Endothelial cell of umbilical vein (primary cell): ENCODE results near the gene VAV2. TPM values are rescaled to one million over a fixed set of nuclear protein-coding genes. Genes with fewer than 3 reads are reported as not detected.

Experiments used
- BruUV-seq: library from RNA; stranded (reverse); fragments of 400-500 nt; replicated peaks from 2 replicates; lab custom pipeline; 2021; lab: Mats Ljungman, UMichigan
- CTCF ChIA-PET: fragments of 300-600, 350-600 bp; sonication (Branson Sonifier 250); formaldehyde crosslinking; loops from one replicate; lab custom pipeline; 2021; ENCODE audit warnings: antibody characterized with exemption, inconsistent platforms; lab: Charles Lee
- POLR2A ChIA-PET: fragments of 300-600, 350-600 bp; sonication (Branson Sonifier 250); formaldehyde crosslinking; loops from one replicate; lab custom pipeline; 2021; ENCODE audit warnings: antibody characterized with exemption, inconsistent platforms; lab: Charles Lee
- DNase-seq: peaks from one replicate; pipeline ENCODE4 v3.0.0-alpha.2; 2011; ENCODE audit warnings: low read depth, low spot score
- FAIRE-seq: peaks from 2 replicates; lab custom pipeline; 2011; peaks lifted over from hg19 to GRCh38; lab: Jason Lieb, UNC
- H2AFZ ChIP-seq: 2 replicates; pipeline ENCODE4 v1.6.0; 2012; ENCODE audit warnings: low read depth, low read length, control low read depth, inconsistent platforms
- H3K27ac ChIP-seq: 2 replicates; pipeline ENCODE4 v1.5.1; 2011; ENCODE audit warnings: low read depth, mild to moderate bottlenecking, control low read depth, low read length, moderate library complexity; ENCODE audit not compliant: insufficient read depth
- H3K27me3 ChIP-seq, 2 experiments: 2 replicates each; pipeline versions ENCODE4 v1.6.0 to v1.6.1; 2011; ENCODE audit warnings: low read length in 2 of 2, mixed read lengths in 1 of 2; ENCODE audit not compliant: control insufficient read depth in 2 of 2, insufficient read depth in 2 of 2
- H3K36me3 ChIP-seq, 2 experiments: 2 replicates in 1 of 2; 3 replicates in 1 of 2; pipeline ENCODE4 v1.5.1; 2011; ENCODE audit warnings: low read length in 2 of 2, mild to moderate bottlenecking in 1 of 2, moderate library complexity in 1 of 2; ENCODE audit not compliant: control insufficient read depth in 2 of 2, insufficient read depth in 2 of 2; ENCODE audit errors: extremely low read depth in 1 of 2
- H3K4me1 ChIP-seq: 3 replicates; pipeline ENCODE4 v1.5.1; 2011; ENCODE audit warnings: mild to moderate bottlenecking, low read length; ENCODE audit not compliant: control insufficient read depth, insufficient read depth; ENCODE audit errors: extremely low read depth
- H3K4me2 ChIP-seq: 2 replicates; pipeline ENCODE4 v1.6.1; 2011; ENCODE audit warnings: low read length, control low read depth, mixed read lengths; ENCODE audit not compliant: insufficient read depth
- H3K4me3 ChIP-seq, 3 experiments: fragments of 200-600 bp in 1 of 3; sonication (generic), shearing (Covaris generic) in 1 of 3; replicated peaks in 1 of 3; 2 replicates each; pipeline ENCODE4 v1.5.1; 2011 to 2016; ENCODE audit warnings: control low read depth in 3 of 3, low read length in 3 of 3, mild to moderate bottlenecking in 2 of 3, inconsistent platforms in 1 of 3, low read depth in 1 of 3, moderate library complexity in 1 of 3; ENCODE audit not compliant: insufficient read depth in 1 of 3
- H3K79me2 ChIP-seq: 2 replicates; pipeline ENCODE4 v1.6.0; 2012; ENCODE audit warnings: low read length, inconsistent platforms; ENCODE audit not compliant: control insufficient read depth, insufficient read depth
- H3K9ac ChIP-seq: replicated peaks from 2 replicates; pipeline ENCODE3; 2011; ENCODE audit warnings: low read length, control low read depth; ENCODE audit not compliant: insufficient read depth; ENCODE audit errors: extremely low read depth
- H3K9me1 ChIP-seq: replicated peaks from 3 replicates; pipeline ENCODE4 v1.6.0; 2011; ENCODE audit warnings: mild to moderate bottlenecking, low read length; ENCODE audit not compliant: control insufficient read depth, insufficient read depth; ENCODE audit errors: extremely low read depth
- H3K9me3 ChIP-seq: replicated peaks from 2 replicates; pipeline ENCODE4 v1.5.1; 2012; ENCODE audit warnings: low read length, inconsistent platforms; ENCODE audit not compliant: control insufficient read depth, insufficient read depth
- H4K20me1 ChIP-seq: replicated peaks from 2 replicates; pipeline ENCODE3; 2011; ENCODE audit warnings: mild to moderate bottlenecking, low read length; ENCODE audit not compliant: control insufficient read depth, insufficient read depth; ENCODE audit errors: extremely low read depth
- CTCF ChIP-seq, 2 donors: IDR thresholded peaks; 1 replicate in 1 of 2; 2 replicates in 1 of 2; pipeline ENCODE4 v1.5.1; 2011; ENCODE audit warnings: low read length in 2 of 2, mild to moderate bottlenecking in 2 of 2, moderate library complexity in 2 of 2, control low read depth in 1 of 2, inconsistent platforms in 1 of 2, low read depth in 1 of 2; ENCODE audit not compliant: insufficient read depth in 1 of 2; ENCODE audit errors: extremely low read depth in 1 of 2
- EZH2 ChIP-seq: IDR thresholded peaks from 2 replicates; pipeline ENCODE4 v1.6.1; 2012; ENCODE audit warnings: borderline replicate concordance, low read depth, mild to moderate bottlenecking, moderate library complexity, low read length, inconsistent platforms; ENCODE audit not compliant: severe bottlenecking
- FOS ChIP-seq: IDR thresholded peaks from 2 replicates; pipeline ENCODE4 v1.6.1; 2011; ENCODE audit warnings: mild to moderate bottlenecking, low read length, moderate library complexity, borderline replicate concordance; ENCODE audit not compliant: insufficient read depth
- GATA2 ChIP-seq: IDR thresholded peaks from 2 replicates; pipeline ENCODE4 v1.7.0; 2011; ENCODE audit warnings: low read depth, mild to moderate bottlenecking, moderate library complexity, mixed read lengths, low read length; ENCODE audit not compliant: insufficient read length, insufficient read depth
- JUN ChIP-seq: IDR thresholded peaks from 2 replicates; pipeline ENCODE4 v1.6.1; 2011; ENCODE audit warnings: borderline replicate concordance, low read depth; ENCODE audit not compliant: insufficient read length, insufficient read depth
- MYC ChIP-seq: IDR thresholded peaks from one replicate; pipeline ENCODE4 v1.6.1; 2011; ENCODE audit warnings: mild to moderate bottlenecking, low read depth, low read length
- POLR2A ChIP-seq: IDR thresholded peaks from 2 replicates; pipeline ENCODE4 v1.6.1; 2012; ENCODE audit warnings: low read depth, mild to moderate bottlenecking, control low read depth, low read length
- POLR2AphosphoS5 ChIP-seq: IDR thresholded peaks from 2 replicates; pipeline ENCODE4 v1.6.1; 2012; ENCODE audit warnings: low read depth, mild to moderate bottlenecking, control low read depth, low read length, moderate library complexity; ENCODE audit not compliant: insufficient read depth
- dilution Hi-C: fragments of 300-500 bp; cut with MboI; formaldehyde crosslinking; loops from one replicate; pipeline ENCODE4 v1.15.0; 2019; ENCODE audit warnings: low sequenced_read_pairs; ENCODE audit not compliant: extremely low pct_ligation_motif_present
- intact Hi-C: fragments of 100-400 bp; cut with micrococcal nuclease; formaldehyde crosslinking; loops from one replicate; pipeline ENCODE4 v1.10.0; 2022
- polyA plus RNA-seq, 4 experiments: library from polyadenylated mRNA; depleted of rRNA in 3 of 4; stranded (reverse) in 3 of 4; unstranded in 1 of 4; fragments of >200 nt; gene quantifications; 2 replicates each; pipeline versions ENCODE4 v1.2.1 to v1.2.3, GENCODE V29; 2011 to 2012; ENCODE audit warnings: missing spikeins in 1 of 4
- total RNA-seq: library from RNA; stranded (reverse); gene quantifications from 2 replicates; pipeline ENCODE4 v1.2.3, GENCODE V29; 2021
- TF ChIP-seq, protein P1 (sequence below): IDR thresholded peaks from 2 replicates; pipeline ENCODE4 v1.6.1; 2011; ENCODE audit not compliant: insufficient read depth, insufficient read length

The VAV2 gene
- total and polyA plus RNA-seq, 2 donors (not counting 3 experiments of a cell fraction or from before 2014, with no cell fraction given): 10.6 to 30.6 TPM

DNA sequence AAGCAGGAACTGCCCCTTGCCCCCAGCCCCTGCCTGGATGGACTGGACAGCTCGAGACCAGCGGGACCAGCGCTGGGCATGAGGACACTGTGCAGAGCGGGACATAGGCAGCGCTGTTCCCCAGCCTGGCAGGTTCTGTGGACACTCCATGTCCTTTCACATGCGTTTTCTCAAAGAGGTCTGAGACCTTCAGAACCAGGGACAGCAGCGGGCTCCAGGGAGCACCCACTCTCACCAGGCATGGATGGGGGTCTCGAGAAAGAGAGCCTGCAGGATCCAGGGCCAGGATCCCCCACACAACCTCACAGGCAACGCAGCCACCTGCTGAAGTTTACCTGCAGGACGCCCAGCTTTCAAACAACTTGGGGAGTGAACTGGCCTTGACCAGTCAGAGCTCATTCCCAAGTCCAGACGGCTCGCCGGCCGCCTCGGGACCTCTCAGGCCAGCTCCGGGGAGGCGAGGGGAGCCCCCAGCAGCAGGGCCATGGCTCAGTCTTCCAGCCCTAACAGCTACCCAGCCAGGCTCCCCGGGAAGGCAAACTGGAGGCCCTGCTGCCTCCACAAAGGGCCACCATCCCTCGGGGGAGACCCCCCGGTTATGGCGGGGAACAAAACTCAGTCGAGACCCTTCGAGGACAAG lies 181.4 kb downstream of the VAV2 start:
- no peaks in the 10 kb centered on the region for H4K20me1 ChIP-seq

More for the DNA sequence above, 181.4 kb downstream of the VAV2 start:
- Histone ChIP-seq H3K4me1 (no peaks in the 10 kb centered on the region), H3K9me1 (no peaks in the 10 kb centered on the region), H3K4me3 (no peak overlapping the region), H3K27me3 (no peaks in the 10 kb centered on the region), H3K27ac (no peak overlapping the region), H3K79me2 (no peaks in the 10 kb centered on the region), H2AFZ (no peak overlapping the region), H3K9ac (no peak overlapping the region), H3K4me2 (no peak overlapping the region), H3K36me3 (peaks cover 0 to 16% of the 10 kb centered on the region in 2 experiments), H3K9me3 (no peaks in the 10 kb centered on the region)
- ChIA-PET CTCF (interaction anchor here (1.4 to 1.9 kb wide), 2 partner anchors 17 to 34 kb away, joined by 4 to 5 read pairs; no protein-coding TSS in a partner anchor), POLR2A (no interaction called here)
- intact Hi-C loops: no loop called here
- TF ChIP-seq EZH2: no peak
- TF ChIP-seq GATA2: no peak
- no peak for TF ChIP-seq CTCF (IDR thresholded peaks at IDR 0.05; ENCODE audit: extremely low read depth in 1 of 2, insufficient read depth in 1 of 2, low read depth in 1 of 2, low read length in 2 of 2)
- TF ChIP-seq JUN: no peak
- TF ChIP-seq MYC: no peak
- no peak for TF ChIP-seq POLR2AphosphoS5
- TF ChIP-seq, protein P1, sequence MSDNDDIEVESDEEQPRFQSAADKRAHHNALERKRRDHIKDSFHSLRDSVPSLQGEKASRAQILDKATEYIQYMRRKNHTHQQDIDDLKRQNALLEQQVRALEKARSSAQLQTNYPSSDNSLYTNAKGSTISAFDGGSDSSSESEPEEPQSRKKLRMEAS: no peak
- no peak for TF ChIP-seq POLR2A
- TF ChIP-seq FOS: no peak
- BruUV-seq: no TSS peak
- dilution Hi-C loops: no loop called here
- DNase-seq: no peak
- no peak for FAIRE-seq
